NCI-H1436 treated with DMSO at 0.1 percent for 48 hours (cell line): ENCODE results near the gene RGL1.

Source experiments
- DNase-seq: peaks from one replicate; lab custom pipeline; 2025; lab: John Stamatoyannopoulos, UW

The RGL1 gene

GRCh38 chr1:183869664-183870063 is 64.7 kb downstream of the RGL1 start:
- no peak for DNase-seq

DNA sequence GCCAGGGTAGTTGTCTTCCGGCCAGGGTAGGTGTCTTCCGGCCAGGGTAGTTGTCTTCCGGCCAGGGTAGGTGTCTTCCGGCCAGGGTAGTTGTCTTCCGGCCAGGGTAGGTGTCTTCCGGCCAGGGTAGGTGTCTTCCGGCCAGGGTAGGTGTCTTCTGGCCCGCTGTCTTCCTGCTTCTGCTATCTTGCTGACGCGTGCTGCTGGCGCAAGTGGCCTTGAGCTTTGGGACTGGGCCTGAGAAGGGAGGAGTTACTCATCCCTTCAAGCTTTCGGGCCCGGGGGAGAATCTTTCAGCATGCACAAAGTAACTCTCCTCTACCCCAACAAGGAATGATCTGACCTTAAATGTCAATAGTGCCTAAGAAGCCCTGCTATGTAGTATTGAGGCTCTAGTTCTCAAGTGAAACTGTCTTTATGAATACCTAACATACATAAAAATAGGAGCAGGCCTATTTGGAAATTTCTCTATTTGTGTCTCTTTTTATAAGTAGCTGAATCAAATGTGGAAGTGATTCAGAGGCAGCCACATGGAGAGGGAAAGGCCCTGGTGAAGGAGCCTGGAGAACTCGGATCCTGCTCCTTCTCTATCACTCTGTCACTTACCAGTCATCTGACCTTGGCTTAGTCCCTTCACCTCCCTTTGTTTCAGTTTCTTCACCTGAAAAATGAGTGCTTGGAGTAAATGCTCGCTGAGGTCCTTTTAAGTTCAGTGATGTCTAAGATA is 65.6 kb downstream of the RGL1 start:
- DNase-seq: no peak

DNA sequence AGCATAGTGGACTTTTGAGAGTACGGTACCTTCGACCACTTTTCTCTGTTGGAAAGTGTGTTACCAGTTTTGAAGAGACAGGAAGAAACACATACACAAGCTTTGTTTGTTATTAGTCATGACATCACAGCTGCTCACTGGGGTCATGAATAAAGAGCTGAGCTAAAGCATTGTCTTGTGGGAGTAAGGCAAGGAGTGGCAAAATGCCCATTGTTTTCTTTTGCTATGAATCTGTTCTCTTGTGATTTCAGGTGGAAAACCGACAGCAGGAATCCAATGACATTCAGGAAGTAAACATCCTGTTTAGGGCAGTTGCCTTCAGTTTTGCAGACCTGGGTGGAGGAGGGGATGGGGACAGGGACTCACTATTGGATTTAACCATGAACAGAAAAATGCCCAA is 66.2 kb downstream of the RGL1 start:
- no peak for DNase-seq

DNA sequence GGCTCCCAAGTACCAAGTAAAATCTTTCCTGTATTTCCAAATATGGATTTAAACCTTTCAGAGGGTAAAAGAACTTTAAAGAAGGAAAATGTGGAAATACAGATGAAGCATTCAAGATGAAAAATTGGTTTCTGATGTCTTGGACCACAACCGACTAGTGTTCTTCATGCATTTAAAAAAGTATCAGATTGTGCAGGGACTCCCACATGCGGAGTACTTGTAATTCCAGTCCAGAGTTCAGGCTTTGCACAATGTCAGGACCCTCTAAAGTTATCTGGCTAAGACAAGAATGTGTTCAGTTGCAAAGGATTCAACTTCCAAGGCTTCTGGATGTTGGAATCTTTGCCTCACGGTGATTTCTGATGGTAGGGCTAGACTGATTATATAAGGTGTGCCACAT is 66.7 kb downstream of the RGL1 start:
- no peak for DNase-seq

GRCh38 chr1:183872403-183872802 is 67.5 kb downstream of the RGL1 start:
- no peak for DNase-seq

DNA sequence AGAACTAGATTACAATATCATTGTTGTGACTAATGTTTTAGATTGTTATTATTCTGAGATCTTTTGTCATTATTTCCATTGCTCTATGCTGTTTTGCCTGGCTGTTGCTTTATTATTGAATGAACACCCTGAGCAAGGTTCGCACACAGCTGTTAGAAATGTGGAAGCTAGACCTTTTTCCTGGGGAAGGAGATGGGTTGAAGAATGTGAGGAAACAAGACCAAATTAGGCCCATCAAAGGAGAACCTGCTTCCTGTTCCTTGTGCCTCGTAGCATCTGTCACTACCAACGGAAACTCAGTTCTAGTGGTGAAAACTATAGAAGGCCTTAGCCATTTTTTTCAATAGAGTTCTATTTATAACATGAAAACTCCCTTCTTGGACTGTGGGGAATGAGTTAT is 68.7 kb downstream of the RGL1 start:
- no peak for DNase-seq

- no peak for DNase-seq
Measured at GRCh38 chr1:183876309-183876708, 71.4 kb downstream of the RGL1 start.

GRCh38 chr1:183877053-183877720 is 72.3 kb downstream of the RGL1 start:
- DNase-seq: no peak

GRCh38 chr1:183879494-183879893 is 74.6 kb downstream of the RGL1 start:
- DNase-seq: no peak

GRCh38 chr1:183879966-183880365 is 75.0 kb downstream of the RGL1 start:
- no peak for DNase-seq

- DNase-seq: no peak
Measured at GRCh38 chr1:183880531-183881243, 75.8 kb downstream of the RGL1 start.

DNA sequence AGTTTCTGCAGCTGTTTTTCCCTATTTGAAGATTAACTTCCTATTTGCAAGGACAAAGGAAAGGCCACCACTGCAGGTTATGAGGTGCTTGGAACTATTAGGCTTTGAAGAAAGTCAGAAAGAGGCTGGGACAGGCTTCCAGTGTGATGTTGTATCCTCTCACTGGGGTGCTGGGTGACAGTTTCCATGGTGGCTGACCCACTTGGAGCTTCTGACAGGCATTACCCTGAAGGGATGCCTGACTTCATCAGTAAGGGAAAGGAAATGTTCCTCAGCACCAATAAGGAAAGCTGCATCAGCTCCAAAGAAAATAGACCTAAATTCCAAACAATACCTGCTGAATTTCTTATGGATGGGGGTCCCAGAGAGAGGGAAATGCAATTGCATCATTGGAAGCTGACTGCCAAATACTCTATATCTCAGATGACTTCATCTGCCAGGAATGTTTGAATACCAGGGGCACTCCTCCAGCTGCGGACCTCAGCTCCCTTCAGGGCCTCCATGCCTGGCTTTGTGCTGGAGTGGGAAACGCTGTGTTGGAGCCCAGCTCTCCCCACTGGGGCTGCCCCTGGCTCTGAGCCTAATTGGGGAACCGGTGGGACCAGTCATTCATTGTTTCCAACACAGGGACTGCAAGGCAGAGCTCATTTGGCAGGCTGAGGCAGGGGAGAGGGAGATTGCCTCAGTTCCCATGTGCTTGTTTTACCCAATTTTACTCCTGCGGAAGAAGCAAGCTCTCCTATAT is 76.6 kb downstream of the RGL1 start:
- no peak for DNase-seq

DNA sequence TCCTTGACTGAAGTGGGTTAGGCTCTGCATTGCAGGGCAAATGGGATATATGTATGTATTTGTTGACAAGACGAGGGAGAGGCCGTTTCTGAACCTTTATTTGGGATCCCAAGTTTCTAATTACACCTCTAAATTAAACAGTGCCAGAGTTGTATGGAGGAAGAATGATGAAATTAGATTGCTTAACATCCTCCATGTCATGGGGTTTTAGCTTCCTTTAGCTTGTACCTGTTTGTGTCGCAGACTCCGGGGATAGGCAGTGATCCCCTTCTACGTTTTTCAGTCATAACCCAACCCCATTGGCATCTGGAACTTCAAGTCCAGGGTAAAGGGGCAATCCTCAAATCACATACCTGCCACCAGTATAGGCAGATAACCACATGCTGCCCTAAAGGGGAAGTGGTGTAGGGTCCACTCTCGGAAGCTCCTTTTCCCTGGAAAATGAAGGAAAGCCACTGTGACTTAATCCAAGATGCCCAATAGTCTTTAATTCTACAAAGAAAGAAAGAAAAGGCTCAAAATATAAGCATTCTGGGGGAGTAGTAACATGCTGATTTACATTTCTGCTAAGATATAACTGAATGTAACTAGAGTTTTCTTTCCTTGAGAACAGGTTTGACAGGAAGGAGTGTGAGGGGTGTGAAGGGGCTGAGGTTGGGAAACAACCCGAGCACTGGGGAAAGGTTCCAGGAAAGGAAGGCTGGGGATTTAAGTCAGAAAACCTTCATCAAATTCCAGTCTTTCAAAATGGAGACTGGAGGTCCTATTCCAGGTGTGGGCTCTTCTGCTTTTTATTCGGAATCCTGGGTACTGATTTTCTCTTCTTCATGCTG is 77.6 kb downstream of the RGL1 start:
- DNase-seq: no peak

DNA sequence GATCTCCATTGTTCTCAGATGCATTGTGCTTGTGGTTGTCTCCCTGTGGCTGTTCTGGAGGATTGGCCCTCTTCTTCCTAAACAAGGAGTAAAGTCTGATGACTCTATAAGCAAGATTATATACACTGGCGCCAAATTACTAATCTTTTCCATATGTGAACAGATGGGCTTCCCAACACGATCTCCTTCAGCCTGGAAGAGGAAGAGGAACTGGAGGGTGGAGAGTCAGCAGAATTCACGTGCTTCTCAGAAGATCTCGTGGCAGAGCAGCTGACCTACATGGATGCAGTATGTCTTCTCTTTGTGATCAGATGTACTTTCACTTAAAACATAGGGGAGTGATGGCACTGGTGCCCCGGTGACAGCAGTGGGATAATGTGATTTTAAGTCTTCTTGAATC is 78.7 kb downstream of the RGL1 start:
- no peak for DNase-seq

- no peak for DNase-seq
Measured at GRCh38 chr1:183884526-183884925, 79.6 kb downstream of the RGL1 start.

DNA sequence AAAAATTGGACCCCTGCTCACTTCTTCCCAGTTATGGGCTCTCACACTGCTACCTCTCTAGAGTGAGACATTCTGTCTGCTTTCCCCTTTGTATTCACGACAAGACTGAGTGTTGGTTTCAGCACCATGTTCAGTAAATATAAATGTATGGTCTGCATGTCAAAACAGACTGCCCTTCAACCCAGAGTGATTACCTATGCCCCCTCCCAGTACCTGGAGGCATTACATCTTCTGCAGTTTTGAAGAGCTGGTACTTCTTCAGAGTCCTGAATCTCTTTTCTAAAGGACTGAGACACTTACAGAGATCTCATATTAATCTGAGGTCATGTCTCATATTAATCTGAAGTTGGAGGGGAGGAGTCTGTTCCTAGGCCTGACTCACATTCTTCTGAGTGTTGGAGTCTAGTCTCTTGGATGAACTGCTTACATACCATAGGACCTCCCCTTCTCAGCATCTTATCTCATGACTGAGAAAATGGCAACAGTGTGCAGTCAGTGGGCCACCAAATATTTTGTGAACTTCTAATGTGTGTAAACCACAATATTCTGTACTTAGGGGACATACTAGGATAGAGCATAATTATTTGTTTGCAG is 80.3 kb downstream of the RGL1 start:
- DNase-seq: no peak

DNA sequence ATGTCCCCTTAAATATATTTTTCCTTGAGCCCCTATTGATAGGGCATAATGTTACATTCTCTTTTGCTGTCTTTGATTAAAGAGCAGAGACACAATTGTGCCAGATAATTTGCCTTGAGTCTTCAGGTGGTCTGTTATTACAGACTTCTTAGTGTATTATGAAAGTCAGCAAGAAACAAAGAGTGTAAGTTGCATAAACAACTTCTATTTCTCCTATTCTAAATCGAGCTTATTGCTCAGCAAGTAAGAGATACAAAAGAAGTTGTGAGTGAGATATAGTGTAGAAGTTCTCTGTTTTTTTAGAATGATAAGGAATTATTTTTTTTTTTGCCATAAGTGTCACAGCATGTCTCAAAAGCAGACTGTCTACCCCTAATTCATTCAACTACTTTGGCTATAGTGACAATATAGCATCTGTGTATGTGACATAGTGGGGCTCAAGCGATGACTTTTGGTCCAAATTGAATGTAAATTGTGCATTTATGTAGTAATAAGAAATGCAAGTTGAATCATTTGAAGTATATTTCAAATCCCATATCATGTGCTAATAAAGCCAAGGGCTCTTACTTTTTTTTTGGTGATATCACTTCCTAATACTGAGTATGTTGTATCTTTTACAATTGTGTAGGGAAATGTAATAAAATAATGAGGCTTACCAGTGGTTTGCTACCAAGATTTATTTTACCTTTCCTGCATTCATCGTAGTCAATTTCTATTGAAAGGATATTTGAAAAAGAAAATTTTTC is 81.3 kb downstream of the RGL1 start:
- no peak for DNase-seq

DNA sequence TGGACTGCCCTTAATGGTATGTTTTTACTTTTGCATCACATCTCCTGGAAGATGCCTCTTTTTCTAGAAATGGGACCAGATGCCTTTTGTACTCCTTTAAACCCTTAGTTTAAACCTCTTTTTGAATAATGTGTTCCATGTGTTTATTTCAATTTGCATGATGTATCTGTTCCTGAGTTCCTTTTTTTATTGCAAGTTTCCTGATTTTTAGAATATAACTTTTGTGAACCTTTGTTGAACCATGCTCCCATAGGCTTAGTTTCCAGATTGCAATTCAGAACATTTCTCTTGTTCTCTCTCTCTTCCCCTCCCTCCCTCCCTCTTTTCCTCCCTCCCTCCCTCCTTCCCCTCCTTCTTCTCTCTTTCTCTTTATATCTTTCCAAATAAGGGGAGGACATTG is 81.9 kb downstream of the RGL1 start:
- DNase-seq: no peak

- DNase-seq: no peak
Measured at GRCh38 chr1:183887826-183888819, 83.2 kb downstream of the RGL1 start.
